HG02623 (cell line): ENCODE data around the gene LAP3.
"Not testable (repeated sequence)": the region's sequence is repeated elsewhere in the genome, so short reads cannot be mapped to it uniquely, and the experiment has no call there.

Source experiments
- ATAC-seq: cut with Tn5 transposase; IDR thresholded peaks from one replicate; pipeline ENCODE4 v1.9.1; 2021; ENCODE audit warnings: moderate library complexity; ENCODE audit not compliant: unreplicated experiment

LAP3 gene

GRCh38 chr4:17561195-17561909, 15.6 kb upstream of the LAP3 start:
- no peak for ATAC-seq

- no peak for ATAC-seq
These were observed 14.8 kb upstream of the LAP3 start for GRCh38 chr4:17562157-17562556.

GRCh38 chr4:17565846-17566245, 11.2 kb upstream of the LAP3 start:
- no peak for ATAC-seq

GRCh38 chr4:17567271-17567670, 9.7 kb upstream of the LAP3 start:
- no peak for ATAC-seq

- ATAC-seq = no peak
These were observed 2.8 kb upstream of the LAP3 start for GRCh38 chr4:17574206-17574605.

- ATAC-seq = not testable (repeated sequence)
These were observed 1.8 kb upstream of the LAP3 start for GRCh38 chr4:17575177-17575576.

- peak; percentile 6 for ATAC-seq
These were observed 875 bp downstream of the LAP3 start for GRCh38 chr4:17577665-17578481.

- ATAC-seq = peak; percentile 29
These were observed 1.5 kb downstream of the LAP3 start for GRCh38 chr4:17578482-17578891.

GRCh38 chr4:17580969-17581368, 4.0 kb downstream of the LAP3 start:
- ATAC-seq = no peak

GRCh38 chr4:17583276-17583675, 6.3 kb downstream of the LAP3 start:
- ATAC-seq = no peak

- ATAC-seq = no peak
These were observed 6.9 kb downstream of the LAP3 start for GRCh38 chr4:17583941-17584340.

- no peak for ATAC-seq
These were observed 7.7 kb downstream of the LAP3 start for GRCh38 chr4:17584521-17585213.

- ATAC-seq = no peak
These were observed 10.3 kb downstream of the LAP3 start for GRCh38 chr4:17587094-17587822.

GRCh38 chr4:17589355-17589754, 12.4 kb downstream of the LAP3 start:
- ATAC-seq = no peak

- ATAC-seq = peak; percentile 86
These were observed 18.5 kb downstream of the LAP3 start for GRCh38 chr4:17595471-17596005.

- no peak for ATAC-seq
These were observed 20.5 kb downstream of the LAP3 start for GRCh38 chr4:17597517-17597916.

- no peak for ATAC-seq
These were observed 22.8 kb downstream of the LAP3 start for GRCh38 chr4:17599826-17600225.

- ATAC-seq = no peak
These were observed 28.2 kb downstream of the LAP3 start for GRCh38 chr4:17605236-17605635.

- peak; percentile 39 for ATAC-seq
These were observed 36.9 kb downstream of the LAP3 start for GRCh38 chr4:17613761-17614415.
